K562 (cell line): ENCODE results near the gene CREB3L2. TPM values are rescaled to one million over a fixed set of nuclear protein-coding genes. Genes with fewer than 3 reads are reported as not detected.

ENCODE experiments used
- CCAR2 ChIP-seq: fragments of 200-400 bp; formaldehyde crosslinking; IDR thresholded peaks from 2 replicates; pipeline ENCODE4 v1.6.1; 2017; ENCODE audit warnings: mild to moderate bottlenecking, low read depth, low read length
- DIDO1 ChIP-seq: fragments of 450-650 bp; IDR thresholded peaks from 2 replicates; pipeline ENCODE4 v1.6.1; 2016; ENCODE audit warnings: low read depth, missing biosample characterization, missing genetic modification characterization
- DMBX1 ChIP-seq: fragments of 250-450 bp; sonication (Bioruptor Pico); IDR thresholded peaks from 2 replicates; pipeline ENCODE4 v1.8.0; 2022; ENCODE audit warnings: inconsistent platforms, mild to moderate bottlenecking, moderate library complexity, borderline replicate concordance
- FOXJ3 ChIP-seq: sonication (generic); formaldehyde crosslinking; IDR thresholded peaks from 2 replicates; pipeline ENCODE4 v1.4.0; 2020; ENCODE audit warnings: mild to moderate bottlenecking, missing genetic modification reagents
- FOXP1 ChIP-seq: sonication (generic); formaldehyde crosslinking; IDR thresholded peaks from 2 replicates; pipeline ENCODE4 v1.8.0; 2022; ENCODE audit warnings: mild to moderate bottlenecking, missing genetic modification reagents
- IRF2 ChIP-seq: sonication (generic); formaldehyde crosslinking; IDR thresholded peaks from 2 replicates; pipeline ENCODE4 v1.8.1; 2022; ENCODE audit warnings: mild to moderate bottlenecking, missing genetic modification reagents
- PML ChIP-seq: IDR thresholded peaks from 2 replicates; pipeline ENCODE4 v1.6.1; 2012; ENCODE audit warnings: low read length, inconsistent platforms
- SAFB2 ChIP-seq: fragments of 200-400 bp; formaldehyde crosslinking; IDR thresholded peaks from 2 replicates; pipeline ENCODE4 v1.6.1; 2018; ENCODE audit warnings: borderline replicate concordance, low read length, low read depth, moderate library complexity; ENCODE audit not compliant: severe bottlenecking
- SMAD4 ChIP-seq: fragments of 250-450 bp; sonication (Bioruptor Pico); conservative IDR thresholded peaks from 2 replicates; pipeline ENCODE4 v1.8.0; 2021; ENCODE audit warnings: inconsistent platforms, mild to moderate bottlenecking, moderate library complexity
- SNIP1 ChIP-seq: fragments of 450-650 bp; IDR thresholded peaks from 2 replicates; pipeline ENCODE4 v1.7.1; 2017; ENCODE audit warnings: low read depth, mild to moderate bottlenecking
- TRIM28 ChIP-seq: fragments of 450-650 bp; IDR thresholded peaks from 2 replicates; pipeline ENCODE4 v1.6.1; 2017
- USF1 ChIP-seq: sonication (generic); formaldehyde crosslinking; IDR thresholded peaks from 2 replicates; pipeline ENCODE4 v1.9.0; 2022; ENCODE audit warnings: mild to moderate bottlenecking, missing genetic modification reagents
- ZNF165 ChIP-seq: fragments of 250-450 bp; sonication (Bioruptor Pico); IDR thresholded peaks from 2 replicates; pipeline ENCODE4 v1.4.0; 2020; ENCODE audit warnings: borderline replicate concordance
- ZNF197 ChIP-seq: fragments of 200-800 bp; sonication (Bioruptor generic); IDR thresholded peaks from 2 replicates; pipeline ENCODE4 v1.6.1; 2016; ENCODE audit warnings: low read depth, missing genetic modification characterization, missing compliant biosample characterization
- ZNF24 ChIP-seq: fragments of 450-650 bp; IDR thresholded peaks from 2 replicates; pipeline ENCODE4 v1.6.1; 2016
- ZNF57 ChIP-seq: fragments of 450-650 bp; formaldehyde crosslinking; IDR thresholded peaks from 2 replicates; pipeline ENCODE4 v1.4.0; 2020; ENCODE audit warnings: mild to moderate bottlenecking, moderate library complexity
- ZNF695 ChIP-seq: fragments of 450-650 bp; formaldehyde crosslinking; IDR thresholded peaks from 2 replicates; pipeline ENCODE4 v1.4.0; 2020; ENCODE audit warnings: mild to moderate bottlenecking, moderate library complexity
- ZNF75A ChIP-seq: fragments of 450-650 bp; formaldehyde crosslinking; IDR thresholded peaks from 2 replicates; pipeline ENCODE4 v1.4.0; 2020; ENCODE audit warnings: mild to moderate bottlenecking
- polyA plus RNA-seq, 8 experiments: library from polyadenylated mRNA; depleted of rRNA in 4 of 8; stranded (reverse) in 5 of 8; unstranded in 3 of 8; fragments of >200 nt; fragmentation: Nextera tagmentation in 2 of 8; fragmentation: Illumina TruSeq in 1 of 8; extraction: Ambion mirVana in 2 of 8; extraction: Trizol in 1 of 8; gene quantifications; 2 replicates each; pipeline versions ENCODE4 v1.2.1 to v1.2.3, GENCODE V29; 2011 to 2014; ENCODE audit warnings: inconsistent platforms in 1 of 8, missing spikeins in 1 of 8
- total RNA-seq, 7 experiments: library from RNA; depleted of rRNA in 6 of 7; stranded (reverse); fragments of >200 nt in 6 of 7; fragmentation: Illumina TruSeq in 2 of 7; extraction: Trizol in 2 of 7; gene quantifications; 2 replicates each; pipeline versions ENCODE4 v1.2.1 to v1.2.3, GENCODE V29; 2011 to 2021; ENCODE audit warnings: low replicate concordance in 1 of 7
- TF ChIP-seq, protein P1 (sequence below): fragments of 450-650 bp; IDR thresholded peaks from 2 replicates; pipeline ENCODE4 v1.6.1; 2017; ENCODE audit warnings: antibody characterized with exemption
- TF ChIP-seq, protein P2 (sequence below): fragments of 250-450 bp; sonication (Bioruptor Pico); IDR thresholded peaks from 2 replicates; pipeline ENCODE4 v1.4.0; 2020; ENCODE audit warnings: mild to moderate bottlenecking, moderate library complexity
- TF ChIP-seq, protein P3 (sequence below): fragments of 450-650 bp; IDR thresholded peaks from 2 replicates; pipeline ENCODE4 v1.6.1; 2014; ENCODE audit warnings: low read depth, mild to moderate bottlenecking, moderate library complexity, borderline replicate concordance

The CREB3L2 gene
- total and polyA plus RNA-seq, 9 of the 15 experiments (the other 6 are each of a cell fraction or from before 2014, with no cell fraction given) = 7.1 to 45.6 (median 15.8) TPM

GRCh38 chr7:137965942-137966640, 35.8 kb downstream of the CREB3L2 start (continued):
- TF ChIP-seq, protein P1, sequence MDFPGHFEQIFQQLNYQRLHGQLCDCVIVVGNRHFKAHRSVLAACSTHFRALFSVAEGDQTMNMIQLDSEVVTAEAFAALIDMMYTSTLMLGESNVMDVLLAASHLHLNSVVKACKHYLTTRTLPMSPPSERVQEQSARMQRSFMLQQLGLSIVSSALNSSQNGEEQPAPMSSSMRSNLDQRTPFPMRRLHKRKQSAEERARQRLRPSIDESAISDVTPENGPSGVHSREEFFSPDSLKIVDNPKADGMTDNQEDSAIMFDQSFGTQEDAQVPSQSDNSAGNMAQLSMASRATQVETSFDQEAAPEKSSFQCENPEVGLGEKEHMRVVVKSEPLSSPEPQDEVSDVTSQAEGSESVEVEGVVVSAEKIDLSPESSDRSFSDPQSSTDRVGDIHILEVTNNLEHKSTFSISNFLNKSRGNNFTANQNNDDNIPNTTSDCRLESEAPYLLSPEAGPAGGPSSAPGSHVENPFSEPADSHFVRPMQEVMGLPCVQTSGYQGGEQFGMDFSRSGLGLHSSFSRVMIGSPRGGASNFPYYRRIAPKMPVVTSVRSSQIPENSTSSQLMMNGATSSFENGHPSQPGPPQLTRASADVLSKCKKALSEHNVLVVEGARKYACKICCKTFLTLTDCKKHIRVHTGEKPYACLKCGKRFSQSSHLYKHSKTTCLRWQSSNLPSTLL = no peak
- TF ChIP-seq ZNF165 = no peak
- no peak for TF ChIP-seq CCAR2
- no peak for TF ChIP-seq TRIM28
- TF ChIP-seq ZNF57 = no peak
- no peak for TF ChIP-seq SAFB2
- TF ChIP-seq ZNF197 (CRISPR knock-in tag) = no peak
- no peak for TF ChIP-seq FOXJ3 (CRISPR knock-in tag)
- no peak for TF ChIP-seq ZNF695 (CRISPR knock-in tag)
- TF ChIP-seq, protein P2, sequence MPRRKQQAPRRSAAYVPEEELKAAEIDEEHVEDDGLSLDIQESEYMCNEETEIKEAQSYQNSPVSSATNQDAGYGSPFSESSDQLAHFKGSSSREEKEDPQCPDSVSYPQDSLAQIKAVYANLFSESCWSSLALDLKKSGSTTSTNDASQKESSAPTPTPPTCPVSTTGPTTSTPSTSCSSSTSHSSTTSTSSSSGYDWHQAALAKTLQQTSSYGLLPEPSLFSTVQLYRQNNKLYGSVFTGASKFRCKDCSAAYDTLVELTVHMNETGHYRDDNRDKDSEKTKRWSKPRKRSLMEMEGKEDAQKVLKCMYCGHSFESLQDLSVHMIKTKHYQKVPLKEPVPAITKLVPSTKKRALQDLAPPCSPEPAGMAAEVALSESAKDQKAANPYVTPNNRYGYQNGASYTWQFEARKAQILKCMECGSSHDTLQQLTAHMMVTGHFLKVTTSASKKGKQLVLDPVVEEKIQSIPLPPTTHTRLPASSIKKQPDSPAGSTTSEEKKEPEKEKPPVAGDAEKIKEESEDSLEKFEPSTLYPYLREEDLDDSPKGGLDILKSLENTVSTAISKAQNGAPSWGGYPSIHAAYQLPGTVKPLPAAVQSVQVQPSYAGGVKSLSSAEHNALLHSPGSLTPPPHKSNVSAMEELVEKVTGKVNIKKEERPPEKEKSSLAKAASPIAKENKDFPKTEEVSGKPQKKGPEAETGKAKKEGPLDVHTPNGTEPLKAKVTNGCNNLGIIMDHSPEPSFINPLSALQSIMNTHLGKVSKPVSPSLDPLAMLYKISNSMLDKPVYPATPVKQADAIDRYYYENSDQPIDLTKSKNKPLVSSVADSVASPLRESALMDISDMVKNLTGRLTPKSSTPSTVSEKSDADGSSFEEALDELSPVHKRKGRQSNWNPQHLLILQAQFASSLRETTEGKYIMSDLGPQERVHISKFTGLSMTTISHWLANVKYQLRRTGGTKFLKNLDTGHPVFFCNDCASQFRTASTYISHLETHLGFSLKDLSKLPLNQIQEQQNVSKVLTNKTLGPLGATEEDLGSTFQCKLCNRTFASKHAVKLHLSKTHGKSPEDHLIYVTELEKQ (CRISPR knock-in tag) = no peak
- no peak for TF ChIP-seq ZNF24
- no peak for TF ChIP-seq DIDO1 (tag)
- no peak for TF ChIP-seq ZNF75A (CRISPR knock-in tag)
- TF ChIP-seq SNIP1 = no peak
- no peak for TF ChIP-seq DMBX1 (CRISPR knock-in tag)
- TF ChIP-seq SMAD4 (CRISPR knock-in tag) = no peak
- TF ChIP-seq, protein P3, sequence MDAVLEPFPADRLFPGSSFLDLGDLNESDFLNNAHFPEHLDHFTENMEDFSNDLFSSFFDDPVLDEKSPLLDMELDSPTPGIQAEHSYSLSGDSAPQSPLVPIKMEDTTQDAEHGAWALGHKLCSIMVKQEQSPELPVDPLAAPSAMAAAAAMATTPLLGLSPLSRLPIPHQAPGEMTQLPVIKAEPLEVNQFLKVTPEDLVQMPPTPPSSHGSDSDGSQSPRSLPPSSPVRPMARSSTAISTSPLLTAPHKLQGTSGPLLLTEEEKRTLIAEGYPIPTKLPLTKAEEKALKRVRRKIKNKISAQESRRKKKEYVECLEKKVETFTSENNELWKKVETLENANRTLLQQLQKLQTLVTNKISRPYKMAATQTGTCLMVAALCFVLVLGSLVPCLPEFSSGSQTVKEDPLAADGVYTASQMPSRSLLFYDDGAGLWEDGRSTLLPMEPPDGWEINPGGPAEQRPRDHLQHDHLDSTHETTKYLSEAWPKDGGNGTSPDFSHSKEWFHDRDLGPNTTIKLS = no peak
- no peak for TF ChIP-seq PML
- no peak for TF ChIP-seq IRF2 (CRISPR knock-in tag)
- TF ChIP-seq FOXP1 = no peak
- no peak for TF ChIP-seq USF1 (CRISPR knock-in tag)
